HepG2 (cell line): ENCODE measurements around the gene AP3D1. TPM values are rescaled to one million over a fixed set of nuclear protein-coding genes. Genes with fewer than 3 reads are reported as not detected.

Source experiments
- ELF1 ChIP-seq: sonication (generic); formaldehyde crosslinking; IDR thresholded peaks from 2 replicates; pipeline ENCODE4 v1.4.0; 2020; ENCODE audit warnings: missing genetic modification reagents
- MTA1 ChIP-seq: sonication (generic); formaldehyde crosslinking; IDR thresholded peaks from 2 replicates; pipeline ENCODE4 v1.4.0; 2020; ENCODE audit warnings: missing genetic modification reagents, mild to moderate bottlenecking, borderline replicate concordance
- NR2F1 ChIP-seq, 2 experiments: fragments of 450-650 bp in 1 of 2; formaldehyde crosslinking in 1 of 2; IDR thresholded peaks; 2 replicates each; pipeline versions ENCODE4 v1.5.0 to v1.6.1; 2016 to 2020; ENCODE audit warnings: mild to moderate bottlenecking in 1 of 2, missing compliant biosample characterization in 1 of 2, missing genetic modification reagents in 1 of 2, moderate library complexity in 1 of 2
- PHF20 ChIP-seq: sonication (generic); formaldehyde crosslinking; IDR thresholded peaks from 2 replicates; pipeline ENCODE4 v1.5.0; 2020; ENCODE audit warnings: mild to moderate bottlenecking, missing genetic modification reagents
- POLR2G ChIP-seq: fragments of 200-400 bp; formaldehyde crosslinking; IDR thresholded peaks from 2 replicates; pipeline ENCODE4 v1.6.1; 2018; ENCODE audit warnings: mild to moderate bottlenecking, low read depth, low read length, moderate library complexity
- SAP130 ChIP-seq: IDR thresholded peaks from 2 replicates; pipeline ENCODE4 v1.6.1; 2016; ENCODE audit warnings: low read depth
- ZNF253 ChIP-seq: sonication (generic); formaldehyde crosslinking; IDR thresholded peaks from 2 replicates; pipeline ENCODE4 v1.8.0; 2022; ENCODE audit warnings: mild to moderate bottlenecking, missing genetic modification reagents, borderline replicate concordance
- ZNF724P ChIP-seq: sonication (generic); formaldehyde crosslinking; IDR thresholded peaks from 2 replicates; pipeline ENCODE4 v1.8.0; 2022; ENCODE audit warnings: missing genetic modification reagents, borderline replicate concordance
- ZNF879 ChIP-seq: sonication (generic); formaldehyde crosslinking; IDR thresholded peaks from 2 replicates; pipeline ENCODE4 v1.8.1; 2023; ENCODE audit warnings: missing genetic modification reagents
- polyA plus RNA-seq, 8 experiments: library from polyadenylated mRNA; depleted of rRNA in 3 of 8; stranded (reverse) in 7 of 8; unstranded in 1 of 8; fragments of >200 nt; fragmentation: Illumina TruSeq in 4 of 8; extraction: Trizol in 4 of 8; gene quantifications; 2 replicates each; pipeline versions ENCODE4 v1.2.1 to v1.2.3, GENCODE V29; 2011 to 2016; ENCODE audit warnings: low read depth in 4 of 8, missing spikeins in 1 of 8, mixed read lengths in 1 of 8; ENCODE audit not compliant: insufficient read depth in 1 of 8
- total RNA-seq, 5 experiments: library from RNA; depleted of rRNA; stranded (reverse); fragments of >200 nt; fragmentation: Illumina TruSeq; extraction: Trizol; gene quantifications; 2 replicates each; pipeline ENCODE4 v1.2.3, GENCODE V29; 2016; ENCODE audit warnings: low read depth in 1 of 5
- TF ChIP-seq, protein P1 (sequence below): sonication (generic); formaldehyde crosslinking; IDR thresholded peaks from 2 replicates; pipeline ENCODE4 v1.4.0; 2020; ENCODE audit warnings: missing genetic modification reagents, borderline replicate concordance
- TF ChIP-seq, protein P2 (sequence below): sonication (generic); formaldehyde crosslinking; IDR thresholded peaks from 2 replicates; pipeline ENCODE4 v1.5.0; 2020; ENCODE audit warnings: missing genetic modification reagents
- TF ChIP-seq, protein P3 (sequence below): sonication (generic); formaldehyde crosslinking; IDR thresholded peaks from 2 replicates; pipeline ENCODE4 v1.5.0; 2020; ENCODE audit warnings: missing genetic modification reagents
- TF ChIP-seq, protein P4 (sequence below): sonication (generic); formaldehyde crosslinking; IDR thresholded peaks from 2 replicates; pipeline ENCODE4 v1.5.0; 2020; ENCODE audit warnings: missing genetic modification reagents
- TF ChIP-seq, protein P5 (sequence below): sonication (generic); formaldehyde crosslinking; IDR thresholded peaks from 2 replicates; pipeline ENCODE4 v1.4.0; 2020; ENCODE audit warnings: missing genetic modification reagents

The AP3D1 gene
- total and polyA plus RNA-seq, 2 of the 13 experiments (the other 11 are each of a cell fraction or from before 2014, with no cell fraction given) = 68.0 to 82.6 TPM

DNA sequence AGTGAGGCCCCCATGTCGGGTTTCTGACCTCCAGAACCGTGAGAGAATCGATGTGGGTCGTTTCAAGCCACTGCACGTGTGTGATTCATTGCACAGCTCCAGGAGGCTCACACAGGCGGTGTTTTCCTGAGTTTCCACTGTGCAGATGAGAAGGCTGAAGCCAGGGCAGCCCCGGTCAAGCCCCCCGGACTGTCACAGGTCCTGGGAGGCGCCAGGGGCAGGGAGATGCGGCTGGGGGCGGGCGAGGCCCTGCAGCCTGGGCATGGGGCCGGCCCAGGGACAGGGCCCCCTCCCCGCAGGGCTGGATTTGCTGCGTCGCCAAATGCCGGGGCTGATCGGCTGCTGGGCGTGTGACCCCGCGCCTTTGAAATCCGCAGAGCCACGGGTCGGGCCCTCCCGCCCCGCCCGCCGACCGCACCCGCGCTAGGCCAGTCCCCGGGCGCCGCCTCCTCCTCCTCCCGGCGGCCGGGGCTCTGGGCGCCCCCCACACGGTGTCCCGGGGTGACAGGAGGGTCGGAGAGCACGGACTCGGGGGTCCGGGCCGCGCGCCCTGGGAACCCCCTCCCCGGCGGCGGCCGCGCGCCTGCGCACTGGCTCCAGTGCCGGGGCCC lies 90.4 kb downstream of the AP3D1 start (continued):
- peak; percentile 24; the same call in 1 of the 2 replicates for TF ChIP-seq POLR2G
- TF ChIP-seq, protein P1, sequence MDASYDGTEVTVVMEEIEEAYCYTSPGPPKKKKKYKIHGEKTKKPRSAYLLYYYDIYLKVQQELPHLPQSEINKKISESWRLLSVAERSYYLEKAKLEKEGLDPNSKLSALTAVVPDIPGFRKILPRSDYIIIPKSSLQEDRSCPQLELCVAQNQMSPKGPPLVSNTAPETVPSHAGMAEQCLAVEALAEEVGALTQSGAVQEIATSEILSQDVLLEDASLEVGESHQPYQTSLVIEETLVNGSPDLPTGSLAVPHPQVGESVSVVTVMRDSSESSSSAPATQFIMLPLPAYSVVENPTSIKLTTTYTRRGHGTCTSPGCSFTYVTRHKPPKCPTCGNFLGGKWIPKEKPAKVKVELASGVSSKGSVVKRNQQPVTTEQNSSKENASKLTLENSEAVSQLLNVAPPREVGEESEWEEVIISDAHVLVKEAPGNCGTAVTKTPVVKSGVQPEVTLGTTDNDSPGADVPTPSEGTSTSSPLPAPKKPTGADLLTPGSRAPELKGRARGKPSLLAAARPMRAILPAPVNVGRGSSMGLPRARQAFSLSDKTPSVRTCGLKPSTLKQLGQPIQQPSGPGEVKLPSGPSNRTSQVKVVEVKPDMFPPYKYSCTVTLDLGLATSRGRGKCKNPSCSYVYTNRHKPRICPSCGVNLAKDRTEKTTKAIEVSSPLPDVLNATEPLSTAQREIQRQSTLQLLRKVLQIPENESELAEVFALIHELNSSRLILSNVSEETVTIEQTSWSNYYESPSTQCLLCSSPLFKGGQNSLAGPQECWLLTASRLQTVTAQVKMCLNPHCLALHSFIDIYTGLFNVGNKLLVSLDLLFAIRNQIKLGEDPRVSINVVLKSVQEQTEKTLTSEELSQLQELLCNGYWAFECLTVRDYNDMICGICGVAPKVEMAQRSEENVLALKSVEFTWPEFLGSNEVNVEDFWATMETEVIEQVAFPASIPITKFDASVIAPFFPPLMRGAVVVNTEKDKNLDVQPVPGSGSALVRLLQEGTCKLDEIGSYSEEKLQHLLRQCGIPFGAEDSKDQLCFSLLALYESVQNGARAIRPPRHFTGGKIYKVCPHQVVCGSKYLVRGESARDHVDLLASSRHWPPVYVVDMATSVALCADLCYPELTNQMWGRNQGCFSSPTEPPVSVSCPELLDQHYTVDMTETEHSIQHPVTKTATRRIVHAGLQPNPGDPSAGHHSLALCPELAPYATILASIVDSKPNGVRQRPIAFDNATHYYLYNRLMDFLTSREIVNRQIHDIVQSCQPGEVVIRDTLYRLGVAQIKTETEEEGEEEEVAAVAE (CRISPR knock-in tag) = 0 out of 2 replicates have a peak, but pooled peaks have one; percentile 0
- TF ChIP-seq, protein P2, sequence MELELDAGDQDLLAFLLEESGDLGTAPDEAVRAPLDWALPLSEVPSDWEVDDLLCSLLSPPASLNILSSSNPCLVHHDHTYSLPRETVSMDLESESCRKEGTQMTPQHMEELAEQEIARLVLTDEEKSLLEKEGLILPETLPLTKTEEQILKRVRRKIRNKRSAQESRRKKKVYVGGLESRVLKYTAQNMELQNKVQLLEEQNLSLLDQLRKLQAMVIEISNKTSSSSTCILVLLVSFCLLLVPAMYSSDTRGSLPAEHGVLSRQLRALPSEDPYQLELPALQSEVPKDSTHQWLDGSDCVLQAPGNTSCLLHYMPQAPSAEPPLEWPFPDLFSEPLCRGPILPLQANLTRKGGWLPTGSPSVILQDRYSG = peak; percentile 55; the same call in 1 of the 2 replicates
- TF ChIP-seq MTA1 (CRISPR knock-in tag) = 0 out of 2 replicates have a peak, but pooled peaks have one; percentile 24
- 0 out of 2 replicates have a peak, but pooled peaks have one; percentile 3 for TF ChIP-seq ELF1
- TF ChIP-seq, protein P3, sequence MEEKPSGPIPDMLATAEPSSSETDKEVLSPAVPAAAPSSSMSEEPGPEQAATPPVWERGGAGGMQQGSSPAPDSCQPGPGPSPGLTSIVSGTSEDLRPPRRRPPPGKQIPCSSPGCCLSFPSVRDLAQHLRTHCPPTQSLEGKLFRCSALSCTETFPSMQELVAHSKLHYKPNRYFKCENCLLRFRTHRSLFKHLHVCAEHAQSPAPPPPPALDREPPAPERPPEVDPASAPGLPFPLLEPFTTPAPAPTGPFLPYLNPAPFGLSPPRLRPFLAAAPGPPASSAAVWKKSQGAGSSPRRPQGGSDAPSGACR = peak; percentile 72; the same call in 1 of the 2 replicates
- TF ChIP-seq PHF20 (CRISPR knock-in tag) = peak; percentile 47; the same call in 1 of the 2 replicates
- TF ChIP-seq SAP130 (CRISPR knock-in tag) = peak; percentile 53
- 0 out of 4 replicates have a peak, but pooled peaks of 1 of the 2 experiments have one; percentile 26 for TF ChIP-seq NR2F1 (CRISPR knock-in tag; IDR thresholded peaks at IDR 0.05)
- TF ChIP-seq ZNF253 (CRISPR knock-in tag) = peak; percentile 91; the same call in 1 of the 2 replicates
- no peak for TF ChIP-seq ZNF879
- TF ChIP-seq ZNF724P (CRISPR knock-in tag) = peak; percentile 53; the same call in 1 of the 2 replicates
- TF ChIP-seq, protein P4, sequence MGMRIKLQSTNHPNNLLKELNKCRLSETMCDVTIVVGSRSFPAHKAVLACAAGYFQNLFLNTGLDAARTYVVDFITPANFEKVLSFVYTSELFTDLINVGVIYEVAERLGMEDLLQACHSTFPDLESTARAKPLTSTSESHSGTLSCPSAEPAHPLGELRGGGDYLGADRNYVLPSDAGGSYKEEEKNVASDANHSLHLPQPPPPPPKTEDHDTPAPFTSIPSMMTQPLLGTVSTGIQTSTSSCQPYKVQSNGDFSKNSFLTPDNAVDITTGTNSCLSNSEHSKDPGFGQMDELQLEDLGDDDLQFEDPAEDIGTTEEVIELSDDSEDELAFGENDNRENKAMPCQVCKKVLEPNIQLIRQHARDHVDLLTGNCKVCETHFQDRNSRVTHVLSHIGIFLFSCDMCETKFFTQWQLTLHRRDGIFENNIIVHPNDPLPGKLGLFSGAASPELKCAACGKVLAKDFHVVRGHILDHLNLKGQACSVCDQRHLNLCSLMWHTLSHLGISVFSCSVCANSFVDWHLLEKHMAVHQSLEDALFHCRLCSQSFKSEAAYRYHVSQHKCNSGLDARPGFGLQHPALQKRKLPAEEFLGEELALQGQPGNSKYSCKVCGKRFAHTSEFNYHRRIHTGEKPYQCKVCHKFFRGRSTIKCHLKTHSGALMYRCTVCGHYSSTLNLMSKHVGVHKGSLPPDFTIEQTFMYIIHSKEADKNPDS (CRISPR knock-in tag) = 0 out of 2 replicates have a peak, but pooled peaks have one; percentile 79
- TF ChIP-seq, protein P5, sequence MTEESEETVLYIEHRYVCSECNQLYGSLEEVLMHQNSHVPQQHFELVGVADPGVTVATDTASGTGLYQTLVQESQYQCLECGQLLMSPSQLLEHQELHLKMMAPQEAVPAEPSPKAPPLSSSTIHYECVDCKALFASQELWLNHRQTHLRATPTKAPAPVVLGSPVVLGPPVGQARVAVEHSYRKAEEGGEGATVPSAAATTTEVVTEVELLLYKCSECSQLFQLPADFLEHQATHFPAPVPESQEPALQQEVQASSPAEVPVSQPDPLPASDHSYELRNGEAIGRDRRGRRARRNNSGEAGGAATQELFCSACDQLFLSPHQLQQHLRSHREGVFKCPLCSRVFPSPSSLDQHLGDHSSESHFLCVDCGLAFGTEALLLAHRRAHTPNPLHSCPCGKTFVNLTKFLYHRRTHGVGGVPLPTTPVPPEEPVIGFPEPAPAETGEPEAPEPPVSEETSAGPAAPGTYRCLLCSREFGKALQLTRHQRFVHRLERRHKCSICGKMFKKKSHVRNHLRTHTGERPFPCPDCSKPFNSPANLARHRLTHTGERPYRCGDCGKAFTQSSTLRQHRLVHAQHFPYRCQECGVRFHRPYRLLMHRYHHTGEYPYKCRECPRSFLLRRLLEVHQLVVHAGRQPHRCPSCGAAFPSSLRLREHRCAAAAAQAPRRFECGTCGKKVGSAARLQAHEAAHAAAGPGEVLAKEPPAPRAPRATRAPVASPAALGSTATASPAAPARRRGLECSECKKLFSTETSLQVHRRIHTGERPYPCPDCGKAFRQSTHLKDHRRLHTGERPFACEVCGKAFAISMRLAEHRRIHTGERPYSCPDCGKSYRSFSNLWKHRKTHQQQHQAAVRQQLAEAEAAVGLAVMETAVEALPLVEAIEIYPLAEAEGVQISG (CRISPR knock-in tag) = peak; percentile 33; the same call in 1 of the 2 replicates
